Suppressor macrophage (primary cell): ENCODE data around the gene OR52E6.

Source experiments
- DNase-seq, 4 experiments: peaks; one replicate each; pipeline ENCODE4 v3.0.0-alpha.2; 2020 to 2022

OR52E6 gene

DNA sequence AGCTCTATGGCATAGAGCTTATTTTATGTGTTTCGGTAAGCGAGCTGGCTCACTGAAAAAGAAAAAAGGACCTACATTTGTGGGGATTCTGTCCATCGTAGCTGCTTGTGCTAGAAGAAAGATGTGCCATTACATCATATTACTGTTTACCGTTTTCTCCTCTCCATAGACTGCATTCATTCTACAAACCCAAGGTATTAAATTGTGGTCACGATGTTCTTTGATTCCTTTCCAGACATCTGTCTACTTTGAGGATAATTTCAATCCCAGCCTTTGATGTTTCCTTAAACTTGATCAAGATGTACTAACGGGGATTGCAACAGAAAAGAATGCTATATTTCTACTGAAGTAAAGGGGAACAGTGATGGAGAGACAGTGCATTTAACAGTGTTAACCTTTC is 45.2 kb downstream of the OR52E6 start:
- DNase-seq = no peak

DNA sequence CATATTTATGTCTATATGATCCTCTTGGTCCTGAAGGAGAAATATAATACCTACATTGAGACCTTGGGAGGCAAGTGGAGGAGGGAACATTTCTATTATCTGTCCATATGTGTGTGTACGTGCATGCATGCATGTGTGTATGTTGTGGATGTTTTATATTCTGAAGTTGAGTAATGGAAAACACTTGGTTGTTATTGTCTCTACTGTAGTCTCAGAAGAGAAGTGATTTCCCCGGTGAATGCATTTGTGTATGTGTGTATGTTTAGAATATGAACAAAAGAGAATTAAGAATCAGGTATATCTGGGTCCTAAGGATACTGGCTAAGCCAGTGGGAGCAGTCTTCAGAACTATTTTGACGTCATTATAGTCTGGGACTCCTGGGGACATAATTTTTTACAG is 50.5 kb downstream of the OR52E6 start, which contains the start of gene OR52N1:
OR52N1 (minus strand) TSS at position 101 of the 400 bp plus-strand sequence. CDS start 2,449 bp downstream, outside the sequence.
- no peak for DNase-seq
